GM23338 (cell line): ENCODE results near the gene ACHE. TPM values are rescaled to one million over a fixed set of nuclear protein-coding genes. Genes with fewer than 3 reads are reported as not detected.

Experiments used
- ATAC-seq: fragments of 200-7000 bp; cut with Tn5 transposase; 3 replicates; pipeline ENCODE4 v1.9.1; 2020
- DNase-seq: peaks from one replicate; pipeline ENCODE4 v3.0.0-alpha.2; 2015; ENCODE audit warnings: low spot score
- H2AFZ ChIP-seq: fragments of 200-600 bp; sonication (generic); 2 replicates; pipeline ENCODE4 v1.8.0; 2016; ENCODE audit warnings: antibody characterized with exemption, mild to moderate bottlenecking, moderate library complexity
- H3F3A ChIP-seq: fragments of 200-600 bp; sonication (generic); replicated peaks from 2 replicates; pipeline ENCODE4 v1.8.0; 2017; ENCODE audit warnings: antibody characterized with exemption, mixed run types, low read depth
- H3K27ac ChIP-seq: fragments of 200-600 bp; sonication (generic); 2 replicates; pipeline ENCODE4 v1.6.1; 2016; ENCODE audit warnings: low read depth
- H3K27me3 ChIP-seq: fragments of 200-600 bp; sonication (generic); 2 replicates; pipeline ENCODE4 v1.8.0; 2016; ENCODE audit warnings: mild to moderate bottlenecking, mixed run types, moderate library complexity; ENCODE audit not compliant: insufficient read depth
- H3K36me3 ChIP-seq: fragments of 200-600 bp; sonication (generic); 2 replicates; pipeline ENCODE4 v1.8.0; 2016; ENCODE audit warnings: mild to moderate bottlenecking; ENCODE audit not compliant: insufficient read depth
- H3K4me1 ChIP-seq: fragments of 200-600 bp; sonication (generic); 2 replicates; pipeline ENCODE4 v1.8.0; 2016; ENCODE audit warnings: mild to moderate bottlenecking, moderate library complexity; ENCODE audit not compliant: insufficient read depth
- H3K4me2 ChIP-seq: fragments of 200-600 bp; sonication (generic); 2 replicates; pipeline ENCODE4 v1.7.1; 2017; ENCODE audit warnings: mixed run types
- H3K4me3 ChIP-seq: fragments of 200-600 bp; sonication (generic); 2 replicates; pipeline ENCODE4 v1.6.1; 2016; ENCODE audit warnings: mixed run types
- H3K79me2 ChIP-seq: fragments of 200-600 bp; sonication (generic); replicated peaks from 2 replicates; pipeline ENCODE4 v1.8.0; 2017; ENCODE audit warnings: mild to moderate bottlenecking; ENCODE audit not compliant: insufficient read depth
- H3K9me2 ChIP-seq: fragments of 200-600 bp; sonication (generic); 2 replicates; pipeline ENCODE4 v1.8.0; 2017; ENCODE audit not compliant: insufficient read depth
- H4K20me1 ChIP-seq: fragments of 200-600 bp; sonication (generic); replicated peaks from 2 replicates; pipeline ENCODE4 v1.8.0; 2017; ENCODE audit warnings: mild to moderate bottlenecking; ENCODE audit not compliant: insufficient read depth
- H3K27ac Mint-ChIP-seq: 2 replicates; pipeline ENCODE4 v1.8.0; 2020; ENCODE audit warnings: inconsistent platforms, mild to moderate bottlenecking, moderate library complexity, mixed read lengths
- H3K27me3 Mint-ChIP-seq: 3 replicates; pipeline ENCODE4 v1.8.0; 2022; ENCODE audit warnings: low read depth, mild to moderate bottlenecking, moderate library complexity, mixed read lengths, inconsistent platforms; ENCODE audit not compliant: insufficient read depth, poor library complexity
- H3K36me3 Mint-ChIP-seq: 3 replicates; pipeline ENCODE4 v1.8.0; 2021; ENCODE audit warnings: low read depth, mild to moderate bottlenecking, inconsistent platforms, moderate library complexity, mixed read lengths
- H3K4me1 Mint-ChIP-seq: 3 replicates; pipeline ENCODE4 v1.8.0; 2020; ENCODE audit warnings: mild to moderate bottlenecking, inconsistent platforms, mixed read lengths
- H3K4me3 Mint-ChIP-seq: 3 replicates; pipeline ENCODE4 v1.8.0; 2021; ENCODE audit warnings: moderate library complexity, mild to moderate bottlenecking, inconsistent platforms, mixed read lengths
- H3K9me3 Mint-ChIP-seq: 3 replicates; pipeline ENCODE4 v1.8.0; 2020; ENCODE audit warnings: moderate library complexity, mild to moderate bottlenecking, inconsistent platforms, mixed read lengths
- ETS1 ChIP-seq: IDR thresholded peaks from 2 replicates; pipeline ENCODE4 v1.6.1; 2016; ENCODE audit warnings: antibody characterized with exemption
- EZH2phosphoT487 ChIP-seq: fragments of 200-600 bp; sonication (generic); IDR thresholded peaks from one replicate; pipeline ENCODE4 v1.8.1; 2018; ENCODE audit warnings: antibody characterized with exemption; ENCODE audit not compliant: unreplicated experiment
- JUNB ChIP-seq: IDR thresholded peaks from one replicate; pipeline ENCODE4 v1.6.1; 2016; ENCODE audit warnings: antibody characterized with exemption; ENCODE audit not compliant: unreplicated experiment
- NANOG ChIP-seq: IDR thresholded peaks from 2 replicates; pipeline ENCODE4 v1.6.1; 2016; ENCODE audit warnings: antibody characterized with exemption, borderline replicate concordance
- POLR2AphosphoS5 ChIP-seq: IDR thresholded peaks from 2 replicates; pipeline ENCODE4 v1.6.1; 2016; ENCODE audit warnings: antibody characterized with exemption, low read depth
- STAT1 ChIP-seq: IDR thresholded peaks from one replicate; pipeline ENCODE4 v1.6.1; 2016; ENCODE audit warnings: antibody characterized with exemption; ENCODE audit not compliant: unreplicated experiment
- ZNF114 ChIP-seq: fragments of 250-450 bp; sonication (Bioruptor Pico); IDR thresholded peaks from 2 replicates; pipeline ENCODE4 v1.5.0; 2020; ENCODE audit warnings: mild to moderate bottlenecking, moderate library complexity
- ZNF462 ChIP-seq: fragments of 250-450 bp; sonication (Bioruptor Pico); IDR thresholded peaks from 2 replicates; pipeline ENCODE4 v1.5.0; 2020; ENCODE audit warnings: mild to moderate bottlenecking, moderate library complexity
- polyA plus RNA-seq: library from polyadenylated mRNA; unstranded; fragments of >200 nt; fragmentation: Nextera tagmentation; extraction: Ambion mirVana; gene quantifications from 2 replicates; pipeline ENCODE4 v1.2.1, GENCODE V29; 2016
- total RNA-seq: library from RNA; depleted of rRNA; stranded (reverse); fragments of >200 nt; shearing (Covaris generic); gene quantifications from 2 replicates; pipeline ENCODE4 v1.2.3, GENCODE V29; 2014
- TF ChIP-seq, protein P1 (sequence below): IDR thresholded peaks from one replicate; pipeline ENCODE4 v1.6.1; 2018; ENCODE audit warnings: antibody characterized with exemption; ENCODE audit not compliant: unreplicated experiment

Gene ACHE
- total and polyA plus RNA-seq, 2 experiments from 2014 or later: 3.6 to 3.7 TPM

DNA sequence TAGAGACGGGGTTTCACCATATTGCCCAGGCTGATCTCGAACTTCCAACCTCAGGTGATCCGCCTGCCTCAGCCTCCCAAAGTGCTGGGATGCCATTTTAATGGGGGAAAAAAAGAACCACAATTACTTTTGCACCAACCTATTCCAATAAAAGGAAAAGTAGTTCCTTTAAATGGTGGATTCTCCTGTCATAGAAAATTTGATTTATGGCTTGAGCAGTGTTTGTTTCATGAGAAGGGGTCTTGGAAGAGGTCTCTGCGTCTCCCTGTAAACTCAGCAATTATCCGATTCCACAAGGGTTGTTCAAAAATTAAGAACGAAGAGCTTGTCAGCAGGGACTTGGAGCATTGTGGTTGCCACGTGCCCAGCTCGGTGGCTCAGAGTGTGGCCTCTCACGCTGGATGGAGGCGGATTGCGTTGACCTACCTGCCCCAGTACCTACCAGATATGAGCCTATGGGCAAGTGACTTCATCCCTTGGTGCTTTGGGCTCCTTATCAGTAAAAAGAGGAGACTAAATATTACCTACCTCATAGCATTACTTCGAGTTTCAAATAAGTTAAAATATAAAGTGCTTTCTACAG is 31.3 kb downstream of the ACHE start:
- Mint-ChIP-seq H3K36me3 (peaks cover 56% of the 10 kb centered on the region), H3K4me3 (no peak overlapping the region), H3K27me3 (peaks cover 15% of the 10 kb centered on the region), H3K27ac (no peak overlapping the region), H3K4me1 (peaks cover 14% of the 10 kb centered on the region; the same call in 2 of the 3 replicates), H3K9me3 (no peaks in the 10 kb centered on the region)
- Histone ChIP-seq H3K4me3 (no peak overlapping the region), H3F3A (peaks cover 13% of the 10 kb centered on the region; the same call in 1 of the 2 replicates), H2AFZ (no peak overlapping the region), H3K4me2 (no peak overlapping the region), H4K20me1 (0 out of 2 replicates have a peak, but pooled peaks cover 3% of the 10 kb centered on the region), H3K36me3 (peaks cover 4% of the 10 kb centered on the region; the same call in 1 of the 2 replicates), H3K27ac (no peak overlapping the region), H3K9me2 (no peaks in the 10 kb centered on the region), H3K27me3 (no peaks in the 10 kb centered on the region), H3K4me1 (peaks cover 11% of the 10 kb centered on the region), H3K79me2 (peaks cover 18% of the 10 kb centered on the region)
- no peak for TF ChIP-seq ETS1
- TF ChIP-seq ZNF114 (CRISPR knock-in tag): no peak
- no peak for TF ChIP-seq ZNF462 (CRISPR knock-in tag)
- TF ChIP-seq, protein P1, sequence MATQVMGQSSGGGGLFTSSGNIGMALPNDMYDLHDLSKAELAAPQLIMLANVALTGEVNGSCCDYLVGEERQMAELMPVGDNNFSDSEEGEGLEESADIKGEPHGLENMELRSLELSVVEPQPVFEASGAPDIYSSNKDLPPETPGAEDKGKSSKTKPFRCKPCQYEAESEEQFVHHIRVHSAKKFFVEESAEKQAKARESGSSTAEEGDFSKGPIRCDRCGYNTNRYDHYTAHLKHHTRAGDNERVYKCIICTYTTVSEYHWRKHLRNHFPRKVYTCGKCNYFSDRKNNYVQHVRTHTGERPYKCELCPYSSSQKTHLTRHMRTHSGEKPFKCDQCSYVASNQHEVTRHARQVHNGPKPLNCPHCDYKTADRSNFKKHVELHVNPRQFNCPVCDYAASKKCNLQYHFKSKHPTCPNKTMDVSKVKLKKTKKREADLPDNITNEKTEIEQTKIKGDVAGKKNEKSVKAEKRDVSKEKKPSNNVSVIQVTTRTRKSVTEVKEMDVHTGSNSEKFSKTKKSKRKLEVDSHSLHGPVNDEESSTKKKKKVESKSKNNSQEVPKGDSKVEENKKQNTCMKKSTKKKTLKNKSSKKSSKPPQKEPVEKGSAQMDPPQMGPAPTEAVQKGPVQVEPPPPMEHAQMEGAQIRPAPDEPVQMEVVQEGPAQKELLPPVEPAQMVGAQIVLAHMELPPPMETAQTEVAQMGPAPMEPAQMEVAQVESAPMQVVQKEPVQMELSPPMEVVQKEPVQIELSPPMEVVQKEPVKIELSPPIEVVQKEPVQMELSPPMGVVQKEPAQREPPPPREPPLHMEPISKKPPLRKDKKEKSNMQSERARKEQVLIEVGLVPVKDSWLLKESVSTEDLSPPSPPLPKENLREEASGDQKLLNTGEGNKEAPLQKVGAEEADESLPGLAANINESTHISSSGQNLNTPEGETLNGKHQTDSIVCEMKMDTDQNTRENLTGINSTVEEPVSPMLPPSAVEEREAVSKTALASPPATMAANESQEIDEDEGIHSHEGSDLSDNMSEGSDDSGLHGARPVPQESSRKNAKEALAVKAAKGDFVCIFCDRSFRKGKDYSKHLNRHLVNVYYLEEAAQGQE: no peak
- TF ChIP-seq POLR2AphosphoS5: no peak
- no peak for TF ChIP-seq JUNB
- no peak for TF ChIP-seq STAT1
- TF ChIP-seq NANOG: no peak
- TF ChIP-seq EZH2phosphoT487: no peak
- DNase-seq (no peak), ATAC-seq (no peak)
